ENCODE results near the gene RBM15. TPM values are rescaled to one million over a fixed set of nuclear protein-coding genes. Genes with fewer than 3 reads are reported as not detected.

The RBM15 gene
- total and polyA plus RNA-seq, 2 of the 13 experiments (the other 11 are each of a cell fraction or from before 2014, with no cell fraction given) = 13.5 to 36.4 TPM

GRCh38 chr1:110339407-110340206 is 430 bp downstream of the RBM15 start (continued):
- TF ChIP-seq THAP7 (CRISPR knock-in tag; IDR thresholded peaks at IDR 0.05) (no peak), ZNF367 (CRISPR knock-in tag; IDR thresholded peaks at IDR 0.05; ENCODE audit: borderline replicate concordance) (no peak), ZNF296 (CRISPR knock-in tag; conservative IDR thresholded peaks at IDR 0.05) (peak; percentile 59; the same call in 1 of the 2 replicates), ZNF276 (CRISPR knock-in tag; IDR thresholded peaks at IDR 0.05; ENCODE audit: low read depth) (no peak; the same call in 1 of the 2 replicates), U2AF2 (IDR thresholded peaks at IDR 0.05; ENCODE audit: low read depth, low read length) (no peak), RFXANK (CRISPR knock-in tag; IDR thresholded peaks at IDR 0.05) (no peak), ZNF329 (CRISPR knock-in tag; IDR thresholded peaks at IDR 0.05; ENCODE audit: low read depth) (no peak), ZNF780A (CRISPR knock-in tag; IDR thresholded peaks at IDR 0.05) (no peak; the same call in 1 of the 2 replicates), HOXD1 (CRISPR knock-in tag; IDR thresholded peaks at IDR 0.05) (peak; percentile 40; the same call in 1 of the 2 replicates), SP140L (CRISPR knock-in tag; IDR thresholded peaks at IDR 0.05; ENCODE audit: borderline replicate concordance) (no peak), REL (CRISPR knock-in tag; conservative IDR thresholded peaks at IDR 0.05) (peak; percentile 87), ZNF878 (CRISPR knock-in tag; IDR thresholded peaks at IDR 0.05) (no peak), ZNF816 (CRISPR knock-in tag; IDR thresholded peaks at IDR 0.05; ENCODE audit: borderline replicate concordance) (no peak), ZNF232 (CRISPR knock-in tag; IDR thresholded peaks at IDR 0.05; ENCODE audit: borderline replicate concordance) (no peak), NFYC (CRISPR knock-in tag; IDR thresholded peaks at IDR 0.05) (no peak), ZNF83 (CRISPR knock-in tag; IDR thresholded peaks at IDR 0.05; ENCODE audit: borderline replicate concordance) (no peak), ZMYM3 (CRISPR knock-in tag; IDR thresholded peaks at IDR 0.05) (no peak), ZNF354B (CRISPR knock-in tag; IDR thresholded peaks at IDR 0.05) (no peak), MTA1 (CRISPR knock-in tag; IDR thresholded peaks at IDR 0.05; ENCODE audit: borderline replicate concordance) (no peak), ZFP36L2 (CRISPR knock-in tag; IDR thresholded peaks at IDR 0.05) (no peak), NPAS2 (CRISPR knock-in tag; IDR thresholded peaks at IDR 0.05; ENCODE audit: borderline replicate concordance) (no peak), ZNF775 (CRISPR knock-in tag; IDR thresholded peaks at IDR 0.05; ENCODE audit: borderline replicate concordance) (no peak), ZNF580 (CRISPR knock-in tag; IDR thresholded peaks at IDR 0.05; ENCODE audit: borderline replicate concordance, low read depth) (no peak), THAP11 (CRISPR knock-in tag; IDR thresholded peaks at IDR 0.05) (no peak; the same call in 1 of the 2 replicates), CHD2 (IDR thresholded peaks at IDR 0.05; ENCODE audit: low read depth, low read length) (no peak), SMAD1 (CRISPR knock-in tag; IDR thresholded peaks at IDR 0.05; ENCODE audit: borderline replicate concordance, low read depth) (no peak), ZNF749 (CRISPR knock-in tag; IDR thresholded peaks at IDR 0.05; ENCODE audit: borderline replicate concordance) (no peak), ZNF619 (CRISPR knock-in tag; IDR thresholded peaks at IDR 0.05) (no peak), YEATS2 (CRISPR knock-in tag; IDR thresholded peaks at IDR 0.05; ENCODE audit: borderline replicate concordance) (no peak), HDAC6 (IDR thresholded peaks at IDR 0.05; ENCODE audit: low read depth, low read length) (no peak)

Data from HepG2 (cell line).